GM10248 (cell line): ENCODE data around the gene LHX6.
A peak's percentile ranks its signal among the peaks of the same experiment; 100 is the strongest.

ENCODE experiments used
- CTCF ChIA-PET: fragments of 300-600 bp; sonication (Branson Sonifier 250); formaldehyde crosslinking; extraction: SDS; loops from one replicate; lab custom pipeline; 2021; ENCODE audit warnings: antibody characterized with exemption; lab: Yijun Ruan, JAX
- POLR2A ChIA-PET: fragments of 350-650 bp; sonication (Branson Sonifier 250); formaldehyde crosslinking; extraction: SDS; loops from one replicate; lab custom pipeline; 2020; ENCODE audit warnings: antibody characterized with exemption; lab: Yijun Ruan, JAX
- DNase-seq: peaks from one replicate; pipeline ENCODE4 v3.0.0; 2012; ENCODE audit errors: extremely low spot score
- TF ChIP-seq, protein P1 (sequence below): IDR thresholded peaks from 2 replicates; pipeline ENCODE4 v1.5.1; 2012; ENCODE audit warnings: mild to moderate bottlenecking, low read depth; ENCODE audit errors: extremely low read depth, missing control alignments, control extremely low read depth

LHX6 gene

GRCh38 chr9:122229485-122229837, 704 bp upstream of the LHX6 start:
- no peak for DNase-seq
- CTCF ChIA-PET: no interaction called here
- POLR2A ChIA-PET: no interaction called here
- TF ChIP-seq, protein P1, sequence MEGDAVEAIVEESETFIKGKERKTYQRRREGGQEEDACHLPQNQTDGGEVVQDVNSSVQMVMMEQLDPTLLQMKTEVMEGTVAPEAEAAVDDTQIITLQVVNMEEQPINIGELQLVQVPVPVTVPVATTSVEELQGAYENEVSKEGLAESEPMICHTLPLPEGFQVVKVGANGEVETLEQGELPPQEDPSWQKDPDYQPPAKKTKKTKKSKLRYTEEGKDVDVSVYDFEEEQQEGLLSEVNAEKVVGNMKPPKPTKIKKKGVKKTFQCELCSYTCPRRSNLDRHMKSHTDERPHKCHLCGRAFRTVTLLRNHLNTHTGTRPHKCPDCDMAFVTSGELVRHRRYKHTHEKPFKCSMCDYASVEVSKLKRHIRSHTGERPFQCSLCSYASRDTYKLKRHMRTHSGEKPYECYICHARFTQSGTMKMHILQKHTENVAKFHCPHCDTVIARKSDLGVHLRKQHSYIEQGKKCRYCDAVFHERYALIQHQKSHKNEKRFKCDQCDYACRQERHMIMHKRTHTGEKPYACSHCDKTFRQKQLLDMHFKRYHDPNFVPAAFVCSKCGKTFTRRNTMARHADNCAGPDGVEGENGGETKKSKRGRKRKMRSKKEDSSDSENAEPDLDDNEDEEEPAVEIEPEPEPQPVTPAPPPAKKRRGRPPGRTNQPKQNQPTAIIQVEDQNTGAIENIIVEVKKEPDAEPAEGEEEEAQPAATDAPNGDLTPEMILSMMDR: no peak

- ChIA-PET POLR2A (interaction anchor here (0.6 kb wide), 1 partner anchor 18 kb away, joined by 3 read pairs; no protein-coding TSS in a partner anchor), CTCF (no interaction called here)
- TF ChIP-seq, protein P1: no peak
- DNase-seq: peak; percentile 26
Observed at GRCh38 chr9:122228191-122228567, 578 bp downstream of the LHX6 start.

- ChIA-PET CTCF (no interaction called here), POLR2A (no interaction called here)
- TF ChIP-seq, protein P1: no peak
- DNase-seq: no peak
Observed at GRCh38 chr9:122227575-122227900, 1.2 kb downstream of the LHX6 start.

DNA sequence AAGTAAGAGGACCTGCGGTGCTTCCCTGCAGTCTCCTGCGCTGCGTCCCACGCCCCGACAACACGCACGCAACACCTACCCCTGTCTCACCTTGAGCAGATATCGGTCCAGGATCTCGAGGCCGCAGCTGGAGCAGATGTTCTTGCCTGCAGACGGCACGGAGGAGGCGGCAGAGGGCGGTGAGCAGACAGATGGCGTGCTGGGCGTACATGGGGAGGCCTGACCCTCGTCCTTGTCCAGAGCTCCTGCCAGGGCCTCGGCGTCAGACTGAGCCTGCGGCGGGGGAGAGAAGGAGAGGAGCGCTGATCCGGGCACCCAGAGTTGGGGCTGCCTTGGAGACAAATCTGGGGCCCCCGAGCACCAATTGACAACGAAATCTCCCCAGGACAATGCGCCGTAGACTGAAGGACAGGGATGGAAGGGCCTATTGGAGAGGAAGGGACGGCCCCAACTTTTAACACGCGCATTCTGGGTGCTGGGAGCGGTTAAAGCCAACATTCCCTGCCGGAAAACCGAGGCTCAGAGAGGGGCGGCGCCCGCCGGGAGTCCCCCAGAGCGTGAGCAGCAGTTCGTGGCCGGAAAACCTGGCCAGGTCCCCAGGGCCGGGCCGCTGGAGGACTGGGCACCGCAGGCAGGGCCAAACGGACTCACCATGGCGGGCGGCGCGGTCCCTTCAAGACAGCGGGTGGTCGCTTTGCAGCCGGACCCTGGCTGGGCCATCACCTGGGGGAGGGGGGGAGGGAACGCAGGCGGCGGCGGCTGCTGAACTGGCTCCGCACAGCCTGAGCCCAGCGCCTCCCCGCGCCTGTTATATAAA, 1.8 kb downstream of the LHX6 start:
- POLR2A ChIA-PET: no interaction called here
- DNase-seq: peak; percentile 20
- CTCF ChIA-PET: no interaction called here
- TF ChIP-seq, protein P1: no peak

DNA sequence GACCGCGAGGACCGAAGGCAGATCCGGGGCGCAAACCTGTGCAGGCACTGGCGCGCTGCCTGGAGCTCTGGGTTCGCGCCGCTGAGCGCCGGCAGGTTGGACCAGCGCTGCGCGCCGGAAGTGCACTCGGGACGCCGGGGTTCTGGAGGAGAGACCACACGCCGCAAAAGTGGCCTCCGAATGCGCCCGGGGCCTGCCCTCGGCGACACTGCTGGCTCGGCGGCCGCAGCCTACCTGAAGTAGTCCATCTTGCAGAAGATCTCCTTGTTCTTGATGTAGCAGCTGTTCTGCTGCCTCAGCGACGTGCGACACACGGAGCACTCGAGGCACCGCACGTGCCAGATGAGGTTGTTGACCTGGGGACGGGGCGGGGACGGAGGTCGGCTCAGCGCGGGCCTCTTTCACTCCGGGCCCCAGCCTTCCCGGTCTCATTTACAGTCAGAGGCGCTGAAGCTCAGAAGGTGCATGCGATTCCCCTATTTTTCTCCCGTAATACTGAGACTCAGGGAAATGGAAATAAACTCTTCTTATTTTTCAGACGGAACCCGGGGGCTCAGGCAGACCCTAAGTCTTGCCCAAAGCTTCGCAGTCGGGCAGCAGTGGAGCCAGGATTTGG, 2.5 kb downstream of the LHX6 start:
- TF ChIP-seq, protein P1: no peak
- DNase-seq: peak; percentile 18
- ChIA-PET CTCF (no interaction called here), POLR2A (interaction anchor here (0.6 kb wide), 1 partner anchor 56 kb away, joined by 6 read pairs; no protein-coding TSS in a partner anchor)

- TF ChIP-seq, protein P1: no peak
- DNase-seq: no peak
- ChIA-PET CTCF (no interaction called here), POLR2A (interaction anchor here (0.6 kb wide), 1 partner anchor 56 kb away, joined by 6 read pairs; no protein-coding TSS in a partner anchor)
Observed at GRCh38 chr9:122225312-122226141, 3.2 kb downstream of the LHX6 start.
